GM23338 (cell line): Measurements from ENCODE around the gene COL1A1. TPM values are rescaled to one million over a fixed set of nuclear protein-coding genes. Genes with fewer than 3 reads are reported as not detected.

Experiments
- ATAC-seq: fragments of 200-7000 bp; cut with Tn5 transposase; 3 replicates; pipeline ENCODE4 v1.9.1; 2020
- DNase-seq: peaks from one replicate; pipeline ENCODE4 v3.0.0-alpha.2; 2015; ENCODE audit warnings: low spot score
- H2AFZ ChIP-seq: fragments of 200-600 bp; sonication (generic); 2 replicates; pipeline ENCODE4 v1.8.0; 2016; ENCODE audit warnings: antibody characterized with exemption, mild to moderate bottlenecking, moderate library complexity
- H3F3A ChIP-seq: fragments of 200-600 bp; sonication (generic); replicated peaks from 2 replicates; pipeline ENCODE4 v1.8.0; 2017; ENCODE audit warnings: antibody characterized with exemption, mixed run types, low read depth
- H3K27ac ChIP-seq: fragments of 200-600 bp; sonication (generic); 2 replicates; pipeline ENCODE4 v1.6.1; 2016; ENCODE audit warnings: low read depth
- H3K27me3 ChIP-seq: fragments of 200-600 bp; sonication (generic); 2 replicates; pipeline ENCODE4 v1.8.0; 2016; ENCODE audit warnings: mild to moderate bottlenecking, mixed run types, moderate library complexity; ENCODE audit not compliant: insufficient read depth
- H3K36me3 ChIP-seq: fragments of 200-600 bp; sonication (generic); 2 replicates; pipeline ENCODE4 v1.8.0; 2016; ENCODE audit warnings: mild to moderate bottlenecking; ENCODE audit not compliant: insufficient read depth
- H3K4me1 ChIP-seq: fragments of 200-600 bp; sonication (generic); 2 replicates; pipeline ENCODE4 v1.8.0; 2016; ENCODE audit warnings: mild to moderate bottlenecking, moderate library complexity; ENCODE audit not compliant: insufficient read depth
- H3K4me2 ChIP-seq: fragments of 200-600 bp; sonication (generic); 2 replicates; pipeline ENCODE4 v1.7.1; 2017; ENCODE audit warnings: mixed run types
- H3K4me3 ChIP-seq: fragments of 200-600 bp; sonication (generic); 2 replicates; pipeline ENCODE4 v1.6.1; 2016; ENCODE audit warnings: mixed run types
- H3K79me2 ChIP-seq: fragments of 200-600 bp; sonication (generic); replicated peaks from 2 replicates; pipeline ENCODE4 v1.8.0; 2017; ENCODE audit warnings: mild to moderate bottlenecking; ENCODE audit not compliant: insufficient read depth
- H3K9me2 ChIP-seq: fragments of 200-600 bp; sonication (generic); 2 replicates; pipeline ENCODE4 v1.8.0; 2017; ENCODE audit not compliant: insufficient read depth
- H4K20me1 ChIP-seq: fragments of 200-600 bp; sonication (generic); replicated peaks from 2 replicates; pipeline ENCODE4 v1.8.0; 2017; ENCODE audit warnings: mild to moderate bottlenecking; ENCODE audit not compliant: insufficient read depth
- H3K27ac Mint-ChIP-seq: 2 replicates; pipeline ENCODE4 v1.8.0; 2020; ENCODE audit warnings: inconsistent platforms, mild to moderate bottlenecking, moderate library complexity, mixed read lengths
- H3K27me3 Mint-ChIP-seq: 3 replicates; pipeline ENCODE4 v1.8.0; 2022; ENCODE audit warnings: low read depth, mild to moderate bottlenecking, moderate library complexity, mixed read lengths, inconsistent platforms; ENCODE audit not compliant: insufficient read depth, poor library complexity
- H3K36me3 Mint-ChIP-seq: 3 replicates; pipeline ENCODE4 v1.8.0; 2021; ENCODE audit warnings: low read depth, mild to moderate bottlenecking, inconsistent platforms, moderate library complexity, mixed read lengths
- H3K4me1 Mint-ChIP-seq: 3 replicates; pipeline ENCODE4 v1.8.0; 2020; ENCODE audit warnings: mild to moderate bottlenecking, inconsistent platforms, mixed read lengths
- H3K4me3 Mint-ChIP-seq: 3 replicates; pipeline ENCODE4 v1.8.0; 2021; ENCODE audit warnings: moderate library complexity, mild to moderate bottlenecking, inconsistent platforms, mixed read lengths
- H3K9me3 Mint-ChIP-seq: 3 replicates; pipeline ENCODE4 v1.8.0; 2020; ENCODE audit warnings: moderate library complexity, mild to moderate bottlenecking, inconsistent platforms, mixed read lengths
- CREB1 ChIP-seq: fragments of 250-450 bp; sonication (Bioruptor Pico); IDR thresholded peaks from 2 replicates; pipeline ENCODE4 v1.5.0; 2020; ENCODE audit warnings: low read depth, mild to moderate bottlenecking, moderate library complexity
- CTCF ChIP-seq, 2 experiments: fragments of 200-600 bp in 1 of 2; sonication (generic) in 1 of 2; conservative IDR thresholded peaks; 2 replicates each; pipeline versions ENCODE4 v1.5.1 to v1.6.1; 2016 to 2017; ENCODE audit warnings: antibody characterized with exemption in 2 of 2, low read depth in 2 of 2, mild to moderate bottlenecking in 2 of 2, moderate library complexity in 1 of 2
- ETS1 ChIP-seq: IDR thresholded peaks from 2 replicates; pipeline ENCODE4 v1.6.1; 2016; ENCODE audit warnings: antibody characterized with exemption
- EZH2 ChIP-seq: fragments of 200-600 bp; sonication (generic); IDR thresholded peaks from one replicate; pipeline ENCODE4 v1.8.0; 2017; ENCODE audit warnings: antibody characterized with exemption, mild to moderate bottlenecking, low read depth; ENCODE audit not compliant: unreplicated experiment
- EZH2phosphoT487 ChIP-seq: fragments of 200-600 bp; sonication (generic); IDR thresholded peaks from one replicate; pipeline ENCODE4 v1.8.1; 2018; ENCODE audit warnings: antibody characterized with exemption; ENCODE audit not compliant: unreplicated experiment
- JUNB ChIP-seq: IDR thresholded peaks from one replicate; pipeline ENCODE4 v1.6.1; 2016; ENCODE audit warnings: antibody characterized with exemption; ENCODE audit not compliant: unreplicated experiment
- NANOG ChIP-seq: IDR thresholded peaks from 2 replicates; pipeline ENCODE4 v1.6.1; 2016; ENCODE audit warnings: antibody characterized with exemption, borderline replicate concordance
- POLR2AphosphoS5 ChIP-seq: IDR thresholded peaks from 2 replicates; pipeline ENCODE4 v1.6.1; 2016; ENCODE audit warnings: antibody characterized with exemption, low read depth
- REST ChIP-seq: IDR thresholded peaks from one replicate; pipeline ENCODE4 v1.6.1; 2018; ENCODE audit warnings: antibody characterized with exemption; ENCODE audit not compliant: unreplicated experiment
- STAT1 ChIP-seq: IDR thresholded peaks from one replicate; pipeline ENCODE4 v1.6.1; 2016; ENCODE audit warnings: antibody characterized with exemption; ENCODE audit not compliant: unreplicated experiment
- ZNF114 ChIP-seq: fragments of 250-450 bp; sonication (Bioruptor Pico); IDR thresholded peaks from 2 replicates; pipeline ENCODE4 v1.5.0; 2020; ENCODE audit warnings: mild to moderate bottlenecking, moderate library complexity
- ZNF331 ChIP-seq: fragments of 250-450 bp; sonication (Bioruptor Pico); IDR thresholded peaks from 2 replicates; pipeline ENCODE4 v1.5.0; 2020; ENCODE audit warnings: low read depth, mild to moderate bottlenecking, moderate library complexity
- ZNF462 ChIP-seq: fragments of 250-450 bp; sonication (Bioruptor Pico); IDR thresholded peaks from 2 replicates; pipeline ENCODE4 v1.5.0; 2020; ENCODE audit warnings: mild to moderate bottlenecking, moderate library complexity
- polyA plus RNA-seq: library from polyadenylated mRNA; unstranded; fragments of >200 nt; fragmentation: Nextera tagmentation; extraction: Ambion mirVana; gene quantifications from 2 replicates; pipeline ENCODE4 v1.2.1, GENCODE V29; 2016
- total RNA-seq: library from RNA; depleted of rRNA; stranded (reverse); fragments of >200 nt; shearing (Covaris generic); gene quantifications from 2 replicates; pipeline ENCODE4 v1.2.3, GENCODE V29; 2014

The COL1A1 gene
- total and polyA plus RNA-seq, 2 experiments from 2014 or later = 21.2 to 34.3 TPM

GRCh38 chr17:50188531-50188920 lies 12.9 kb downstream of the COL1A1 start:
- Mint-ChIP-seq H3K9me3 (no peaks in the 10 kb centered on the region), H3K4me3 (no peak overlapping the region), H3K4me1 (peaks cover 17% of the 10 kb centered on the region), H3K27ac (no peak overlapping the region), H3K36me3 (peaks cover 26% of the 10 kb centered on the region), H3K27me3 (peaks cover 11% of the 10 kb centered on the region)
- Histone ChIP-seq H3K27ac (no peak overlapping the region), H3K27me3 (no peaks in the 10 kb centered on the region), H3K4me2 (no peak overlapping the region), H3F3A (no peaks in the 10 kb centered on the region), H3K36me3 (no peaks in the 10 kb centered on the region), H2AFZ (no peak overlapping the region), H3K4me1 (peaks cover 15% of the 10 kb centered on the region), H4K20me1 (no peaks in the 10 kb centered on the region), H3K4me3 (no peak overlapping the region), H3K9me2 (no peaks in the 10 kb centered on the region), H3K79me2 (no peaks in the 10 kb centered on the region)
- ATAC-seq (no peak), DNase-seq (no peak)
- no peak for TF ChIP-seq ZNF331 (CRISPR knock-in tag)
- TF ChIP-seq ETS1 = no peak
- TF ChIP-seq CTCF (conservative IDR thresholded peaks at IDR 0.05; ENCODE audit: low read depth in 2 of 2) = no peak
- no peak for TF ChIP-seq ZNF462 (CRISPR knock-in tag)
- no peak for TF ChIP-seq EZH2
- TF ChIP-seq REST = no peak
- TF ChIP-seq ZNF114 (CRISPR knock-in tag) = no peak
- TF ChIP-seq JUNB = no peak
- no peak for TF ChIP-seq EZH2phosphoT487
- TF ChIP-seq POLR2AphosphoS5 = no peak
- TF ChIP-seq NANOG = no peak
- TF ChIP-seq STAT1 = no peak
- no peak for TF ChIP-seq CREB1 (CRISPR knock-in tag)
